Erythroblast (primary cell): ENCODE results near the gene RFX8.

Experiments
- GATA1 ChIP-seq: IDR thresholded peaks from 2 replicates; pipeline ENCODE4 v1.6.1; 2011; ENCODE audit warnings: low read depth, mild to moderate bottlenecking, control low read depth, low read length, moderate library complexity
- POLR2A ChIP-seq: IDR thresholded peaks from 2 replicates; pipeline ENCODE4 v1.6.1; 2011; ENCODE audit warnings: mild to moderate bottlenecking, low read length

- TF ChIP-seq POLR2A (no peak), GATA1 (no peak)
These were observed 117.5 kb downstream of the RFX8 start for GRCh38 chr2:101357376-101357775.
